Keratinocyte (primary cell): Measurements from ENCODE around the gene ENPP6. TPM values are rescaled to one million over a fixed set of nuclear protein-coding genes. Genes with fewer than 3 reads are reported as not detected.

Experiments
- DNase-seq: peaks from one replicate; pipeline ENCODE4 v3.0.0-alpha.2; 2011; ENCODE audit warnings: low read depth, missing footprints, low spot score
- FAIRE-seq: peaks from 2 replicates; lab custom pipeline; 2011; peaks lifted over from hg19 to GRCh38; lab: Jason Lieb, UNC
- H2AFZ ChIP-seq: 2 replicates; pipeline ENCODE4 v1.6.0; 2012; ENCODE audit warnings: low read length, control low read depth, inconsistent platforms; ENCODE audit not compliant: control insufficient read depth
- H3K27ac ChIP-seq: 2 replicates; pipeline ENCODE4 v1.5.1; 2011; ENCODE audit warnings: low read length; ENCODE audit not compliant: control insufficient read depth, insufficient read depth
- H3K27me3 ChIP-seq: 3 replicates; pipeline ENCODE4 v1.6.0; 2011; ENCODE audit warnings: low read length; ENCODE audit not compliant: control insufficient read depth, insufficient read depth; ENCODE audit errors: extremely low read depth
- H3K36me3 ChIP-seq, 2 experiments: 2 replicates in 1 of 2; 3 replicates in 1 of 2; pipeline ENCODE4 v1.5.1; 2011; ENCODE audit warnings: low read length in 2 of 2, mild to moderate bottlenecking in 1 of 2; ENCODE audit not compliant: control insufficient read depth in 2 of 2, insufficient read depth in 2 of 2; ENCODE audit errors: extremely low read depth in 1 of 2
- H3K4me1 ChIP-seq: 3 replicates; pipeline ENCODE4 v1.5.1; 2011; ENCODE audit warnings: low read length; ENCODE audit not compliant: control insufficient read depth, insufficient read depth; ENCODE audit errors: extremely low read depth
- H3K4me2 ChIP-seq: 3 replicates; pipeline ENCODE4 v1.6.0; 2011; ENCODE audit warnings: low read depth, low read length; ENCODE audit not compliant: control insufficient read depth, insufficient read depth; ENCODE audit errors: extremely low read depth
- H3K4me3 ChIP-seq, 3 experiments: fragments of 200-600 bp in 1 of 3; sonication (generic) in 1 of 3; 2 replicates in 2 of 3; 3 replicates in 1 of 3; pipeline ENCODE4 v1.5.1; 2011 to 2016; ENCODE audit warnings: low read length in 3 of 3, mild to moderate bottlenecking in 3 of 3, control low read depth in 2 of 3, inconsistent platforms in 1 of 3, low read depth in 1 of 3, mixed read lengths in 1 of 3, mixed run types in 1 of 3, moderate library complexity in 1 of 3; ENCODE audit not compliant: control insufficient read depth in 2 of 3, insufficient read depth in 2 of 3; ENCODE audit errors: extremely low read depth in 1 of 3
- H3K79me2 ChIP-seq: 2 replicates; pipeline ENCODE4 v1.6.0; 2012; ENCODE audit warnings: low read length; ENCODE audit not compliant: control insufficient read depth, insufficient read depth
- H3K9ac ChIP-seq: 3 replicates; pipeline ENCODE4 v1.6.0; 2011; ENCODE audit warnings: low read length; ENCODE audit not compliant: control insufficient read depth, insufficient read depth; ENCODE audit errors: extremely low read depth
- H3K9me1 ChIP-seq: 3 replicates; pipeline ENCODE4 v1.6.0; 2011; ENCODE audit warnings: low read length; ENCODE audit not compliant: control insufficient read depth, insufficient read depth; ENCODE audit errors: extremely low read depth
- H3K9me3 ChIP-seq: 2 replicates; pipeline ENCODE4 v1.5.1; 2012; ENCODE audit warnings: low read depth, low read length; ENCODE audit not compliant: control insufficient read depth
- H4K20me1 ChIP-seq: 3 replicates; pipeline ENCODE4 v1.6.0; 2011; ENCODE audit warnings: low read length; ENCODE audit not compliant: control insufficient read depth, insufficient read depth; ENCODE audit errors: extremely low read depth
- CTCF ChIP-seq, 3 experiments: IDR thresholded peaks in 1 of 3; conservative IDR thresholded peaks in 1 of 3; optimal IDR thresholded peaks in 1 of 3; 2 replicates in 2 of 3; 3 replicates in 1 of 3; pipeline versions ENCODE3 to v1.5.1; 2011; ENCODE audit warnings: low read length in 3 of 3, mild to moderate bottlenecking in 3 of 3, moderate library complexity in 2 of 3, control low read depth in 1 of 3, inconsistent platforms in 1 of 3; ENCODE audit not compliant: insufficient read depth in 2 of 3; ENCODE audit errors: extremely low read depth in 1 of 3
- EZH2 ChIP-seq: IDR thresholded peaks from one replicate; pipeline ENCODE4 v1.6.1; 2012; ENCODE audit warnings: inconsistent platforms, mild to moderate bottlenecking, low read length, moderate library complexity
- dilution Hi-C: fragments of 300-500 bp; cut with MboI; formaldehyde crosslinking; loops from one replicate; pipeline ENCODE4 v1.7.0; 2020; ENCODE audit warnings: low sequenced_read_pairs; ENCODE audit not compliant: extremely low pct_ligation_motif_present
- polyA plus RNA-seq, 5 experiments: library from polyadenylated mRNA; depleted of rRNA in 3 of 5; stranded (reverse) in 3 of 5; stranded (forward) in 1 of 5; unstranded in 1 of 5; fragments of >200 nt; gene quantifications; 1 replicate in 1 of 5; 2 replicates in 3 of 5; 3 replicates in 1 of 5; pipeline versions ENCODE4 v1.2.1 to v1.2.3, GENCODE V29; 2011 to 2012; ENCODE audit warnings: missing spikeins in 2 of 5, low read depth in 1 of 5, low replicate concordance in 1 of 5

ENPP6 gene
- polyA plus RNA-seq, 1 donor (not counting 4 experiments of a cell fraction or from before 2014, with no cell fraction given), result not detected

DNA sequence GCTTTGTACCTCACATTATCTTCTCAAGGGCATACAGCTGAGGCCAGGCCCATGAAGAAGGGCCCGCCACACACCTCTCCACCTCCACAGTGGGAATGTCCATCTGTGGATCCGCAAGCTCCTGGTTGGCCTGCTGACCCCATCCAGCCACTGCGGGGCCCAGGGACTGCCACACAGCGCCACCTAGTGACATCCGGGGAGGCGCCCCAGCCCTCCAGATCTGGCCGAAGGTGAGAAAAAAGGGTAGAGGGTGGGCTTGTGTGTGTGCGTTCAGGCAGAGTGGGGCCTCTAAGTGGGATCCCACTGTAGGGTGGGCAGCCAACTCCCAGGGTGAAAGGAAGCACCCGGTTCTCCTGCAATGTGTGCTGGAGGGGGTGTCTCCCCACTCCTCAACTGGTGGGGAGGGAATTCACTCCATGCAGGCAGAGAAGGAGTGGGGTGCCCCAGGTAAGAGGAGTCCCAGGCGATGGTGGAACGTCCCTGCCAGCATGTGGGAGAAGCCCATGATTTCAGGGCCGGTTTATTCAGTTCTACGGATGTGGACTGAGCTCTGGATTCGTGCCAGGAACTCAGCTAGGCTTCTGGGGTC, 117.3 kb downstream of the ENPP6 start:
- Histone ChIP-seq H3K9me1 (no peaks in the 10 kb centered on the region), H3K27me3 (peaks cover 4% of the 10 kb centered on the region), H3K4me2 (no peak overlapping the region), H3K36me3 (no peaks in the 10 kb centered on the region), H3K9ac (no peak overlapping the region), H4K20me1 (no peaks in the 10 kb centered on the region), H3K9me3 (no peaks in the 10 kb centered on the region), H3K4me1 (no peaks in the 10 kb centered on the region), H3K79me2 (no peaks in the 10 kb centered on the region), H3K27ac (no peak overlapping the region), H3K4me3 (no peak overlapping the region), H2AFZ (no peak overlapping the region)
- no peak for DNase-seq
- dilution Hi-C loops, result no loop called here
- no peak for FAIRE-seq
- TF ChIP-seq EZH2 (no peak), CTCF (optimal IDR thresholded peaks at IDR 0.05 in 1 of 3, IDR thresholded peaks at IDR 0.05 in 1 of 3, conservative IDR thresholded peaks at IDR 0.05 in 1 of 3; ENCODE audit: extremely low read depth in 1 of 3, insufficient read depth in 2 of 3, low read length in 3 of 3) (peak; percentile 67 to 89 (median 80))

DNA sequence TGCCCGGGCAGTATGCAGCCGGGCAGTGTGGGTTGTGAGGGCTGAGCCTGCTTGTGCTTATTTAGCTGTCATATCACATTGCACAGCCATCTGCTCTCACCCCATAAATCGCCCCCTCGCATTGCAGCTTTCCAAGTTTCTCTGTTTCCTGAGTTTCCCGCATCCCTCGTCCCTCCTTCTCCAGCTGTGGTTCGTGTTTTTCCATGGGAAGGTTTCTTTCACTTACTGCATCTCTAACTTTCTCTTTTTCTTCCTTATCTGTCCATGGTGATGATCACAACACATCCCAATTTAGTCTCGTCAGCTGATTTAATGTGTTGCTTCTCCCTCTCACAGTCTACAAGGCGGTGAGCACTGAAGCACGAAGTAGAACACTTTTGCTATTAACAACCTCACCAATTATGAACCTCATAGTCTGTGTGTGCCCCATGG, 118.1 kb downstream of the ENPP6 start:
- no peak for DNase-seq
- Histone ChIP-seq H3K4me3 (no peak overlapping the region), H3K27me3 (peaks cover 4% of the 10 kb centered on the region), H3K4me1 (no peaks in the 10 kb centered on the region), H3K27ac (no peak overlapping the region), H4K20me1 (no peaks in the 10 kb centered on the region), H3K9me3 (no peaks in the 10 kb centered on the region), H3K9me1 (no peaks in the 10 kb centered on the region), H2AFZ (no peak overlapping the region), H3K4me2 (no peak overlapping the region), H3K79me2 (no peaks in the 10 kb centered on the region), H3K9ac (no peak overlapping the region), H3K36me3 (no peaks in the 10 kb centered on the region)
- FAIRE-seq, result no peak
- no peak for TF ChIP-seq EZH2
- TF ChIP-seq CTCF (optimal IDR thresholded peaks at IDR 0.05 in 1 of 3, IDR thresholded peaks at IDR 0.05 in 1 of 3, conservative IDR thresholded peaks at IDR 0.05 in 1 of 3; ENCODE audit: extremely low read depth in 1 of 3, insufficient read depth in 2 of 3, low read length in 3 of 3), result no peak
- dilution Hi-C loops, result no loop called here
